ENCODE data around the gene RAB5B. TPM values are rescaled to one million over a fixed set of nuclear protein-coding genes. Genes with fewer than 3 reads are reported as not detected.

RAB5B gene
- total and polyA plus RNA-seq, 2 donors from 2014 or later: 72.5 to 112 TPM

GRCh38 chr12:55929306-55929791 is 44.5 kb upstream of the RAB5B start:
- H3K4me1 ChIP-seq (ENCODE audit: control insufficient read depth in 2 of 3, insufficient read depth in 2 of 3, low read depth in 1 of 3, low read length in 3 of 3): peaks cover 0 to 19% (median 3%) of the 10 kb centered on the region in 3 donors
- peaks cover 4% of the 10 kb centered on the region for H3K27me3 ChIP-seq (ENCODE audit: control insufficient read depth, insufficient read depth, low read length)
- no peak overlapping the region for H3K27ac ChIP-seq (ENCODE audit: low read depth in 2 of 2, low read length in 2 of 2)
- intact Hi-C loops (cut with DNase I): no loop called here
- no peak overlapping the region for H3K9ac ChIP-seq (ENCODE audit: low read length in 3 of 3)
- FAIRE-seq (no peak), DNase-seq (peak in 1 of 5 donors; percentile 86)
- H3K36me3 ChIP-seq (ENCODE audit: control insufficient read depth in 2 of 3, insufficient read depth in 3 of 3, low read length in 3 of 3): no peaks in the 10 kb centered on the region
- TF ChIP-seq CTCF (IDR thresholded peaks at IDR 0.05; ENCODE audit: borderline replicate concordance, extremely low read depth, insufficient read depth): no peak
- H3K4me3 ChIP-seq (ENCODE audit: low read length in 3 of 3): no peak overlapping the region
- H3K9me3 ChIP-seq (ENCODE audit: control insufficient read depth in 2 of 3, insufficient read depth in 1 of 3, low read length in 3 of 3): no peaks in the 10 kb centered on the region

- H3K36me3 ChIP-seq (ENCODE audit: control insufficient read depth in 2 of 3, insufficient read depth in 3 of 3, low read length in 3 of 3): no peaks in the 10 kb centered on the region
- intact Hi-C loops (cut with DNase I): no loop called here
- H3K27ac ChIP-seq (ENCODE audit: low read depth in 2 of 2, low read length in 2 of 2): peak within 1 kb of the TSS; percentile 8 to 33
- peak within 1 kb of the TSS; percentile 57 to 71 (median 62) for H3K4me3 ChIP-seq (ENCODE audit: low read length in 3 of 3)
- FAIRE-seq (no peak), DNase-seq (peak; percentile 16 to 83 (median 66))
- peaks cover 8% of the 10 kb centered on the region for H3K27me3 ChIP-seq (ENCODE audit: control insufficient read depth, insufficient read depth, low read length)
- H3K4me1 ChIP-seq (ENCODE audit: control insufficient read depth in 2 of 3, insufficient read depth in 2 of 3, low read depth in 1 of 3, low read length in 3 of 3): peaks cover 0 to 18% (median 1%) of the 10 kb centered on the region in 3 donors
- peak within 1 kb of the TSS; percentile 12 to 83 (median 26) for H3K9ac ChIP-seq (ENCODE audit: low read length in 3 of 3)
- H3K9me3 ChIP-seq (ENCODE audit: control insufficient read depth in 2 of 3, insufficient read depth in 1 of 3, low read length in 3 of 3): no peaks in the 10 kb centered on the region
- peak; percentile 31 for TF ChIP-seq CTCF (IDR thresholded peaks at IDR 0.05; ENCODE audit: borderline replicate concordance, extremely low read depth, insufficient read depth)
Observed at GRCh38 chr12:55930771-55931316, 43.0 kb upstream of the RAB5B start, which contains the start of gene DGKA. Gene DGKA, plus strand, starts transcription at chr12:55931162. Its CDS starts 5,342 bp downstream, at chr12:55936504.

- TF ChIP-seq CTCF (IDR thresholded peaks at IDR 0.05; ENCODE audit: borderline replicate concordance, extremely low read depth, insufficient read depth): no peak
- DNase-seq: peak in 2 of 5 donors; percentile 4 to 45
- Histone ChIP-seq H3K4me1 (ENCODE audit: control insufficient read depth in 2 of 3, insufficient read depth in 2 of 3, low read depth in 1 of 3, low read length in 3 of 3) (peaks cover 0 to 14% (median 0%) of the 10 kb centered on the region in 3 donors), H3K27ac (ENCODE audit: low read depth in 2 of 2, low read length in 2 of 2) (peak overlapping the region in 1 of 2 donors; percentile 33), H3K36me3 (ENCODE audit: control insufficient read depth in 2 of 3, insufficient read depth in 3 of 3, low read length in 3 of 3) (no peaks in the 10 kb centered on the region), H3K27me3 (ENCODE audit: control insufficient read depth, insufficient read depth, low read length) (peaks cover 8% of the 10 kb centered on the region), H3K4me3 (ENCODE audit: low read length in 3 of 3) (peak overlapping the region; percentile 57 to 71 (median 57)), H3K9ac (ENCODE audit: low read length in 3 of 3) (peak overlapping the region; percentile 12 to 83 (median 26)), H3K9me3 (ENCODE audit: control insufficient read depth in 2 of 3, insufficient read depth in 1 of 3, low read length in 3 of 3) (no peaks in the 10 kb centered on the region)
- intact Hi-C loops (cut with DNase I): no loop called here
- no peak for FAIRE-seq
Observed at GRCh38 chr12:55931317-55931779, 42.5 kb upstream of the RAB5B start.

Measured in kidney (tissue), 14 donors.